Right lobe of liver (tissue), 6 donors: ENCODE data around the gene MFSD11. TPM values are rescaled to one million over a fixed set of nuclear protein-coding genes. Genes with fewer than 3 reads are reported as not detected.

ENCODE experiments used
- ATAC-seq, 4 donors: fragments of 200-7000 bp; cut with Tn5 transposase; one replicate each; pipeline ENCODE4 v1.9.1; 2020; ENCODE audit warnings: mild to moderate bottlenecking in 4 of 4, moderate library complexity in 4 of 4
- DNase-seq, 3 donors: peaks; one replicate each; pipeline ENCODE4 v3.0.0-alpha.2; 2020
- H3K27ac ChIP-seq, 3 donors: fragments of 200-600 bp; one replicate each; pipeline ENCODE4 v1.8.0; 2022
- H3K27me3 ChIP-seq, 2 donors: fragments of 200-600 bp; one replicate each; pipeline ENCODE4 v1.8.0; 2022
- H3K36me3 ChIP-seq, 4 donors: fragments of 200-600 bp; sonication (generic) in 1 of 4; one replicate each; pipeline versions ENCODE4 v1.5.1 to v1.8.0; 2017 to 2022; ENCODE audit warnings: control low read depth in 1 of 4
- H3K4me1 ChIP-seq, 4 donors: fragments of 200-600 bp; sonication (generic) in 1 of 4; one replicate each; pipeline versions ENCODE4 v1.5.1 to v1.8.0; 2017 to 2022; ENCODE audit warnings: control low read depth in 1 of 4
- H3K4me3 ChIP-seq, 3 donors: fragments of 200-600 bp; one replicate each; pipeline ENCODE4 v1.8.0; 2022
- H3K9me3 ChIP-seq, 4 donors: fragments of 200-600 bp; sonication (generic) in 1 of 4; one replicate each; pipeline versions ENCODE4 v1.5.1 to v1.8.0; 2017 to 2022; ENCODE audit warnings: control low read depth in 1 of 4
- CTCF ChIP-seq, 4 donors: fragments of 200-600 bp in 3 of 4; fragments of 450-650 bp in 1 of 4; IDR thresholded peaks; one replicate each; pipeline versions ENCODE4 v1.5.1 to v1.8.0; 2016 to 2022; ENCODE audit warnings: antibody characterized with exemption in 4 of 4, mild to moderate bottlenecking in 2 of 4
- POLR2A ChIP-seq: fragments of 450-650 bp; IDR thresholded peaks from one replicate; pipeline ENCODE4 v1.6.1; 2017; ENCODE audit warnings: antibody characterized with exemption, mild to moderate bottlenecking
- WGBS: methylation state at CpG from one replicate; pipeline ENCODE4 v1.1.6; 2018; ENCODE audit warnings: low coverage, low lambda C conversion rate; ENCODE audit not compliant: insufficient coverage; ENCODE audit errors: missing lambda C conversion rate; 5-methylcytosine and 5-hydroxymethylcytosine counted together
- intact Hi-C, 2 donors: fragments of 100-400 bp; cut with DNase I; formaldehyde crosslinking; loops; one replicate each; pipeline versions ENCODE4 v1.11.2 to v1.14.1; 2022
- total RNA-seq, 6 experiments: library from RNA; depleted of rRNA in 2 of 6; stranded (reverse); fragments of >200 nt in 2 of 6; fragmentation: NEBNext Ultra II Directional in 3 of 6; extraction: Animal tissue kit (Norgen Biotek cat#: 25700) in 3 of 6; gene quantifications; one replicate each; pipeline versions ENCODE4 v1.1.0 to v1.2.4, GENCODE V29; 2016 to 2023
- donor health status: DM: no; HTN: yes; CAD: no.
- donor health status: DM: no; HTN: no; CAD: no.
- donor health status: DM: no; HTN: no; CAD: no.
- donor health status: DM: no; HTN: yes; CAD: no.
- donor health status: DM: no; HTN: yes; CAD: no.

The MFSD11 gene
- total RNA-seq, 6 experiments from 2014 or later, result 8.5 to 16.3 (median 15.3) TPM

DNA sequence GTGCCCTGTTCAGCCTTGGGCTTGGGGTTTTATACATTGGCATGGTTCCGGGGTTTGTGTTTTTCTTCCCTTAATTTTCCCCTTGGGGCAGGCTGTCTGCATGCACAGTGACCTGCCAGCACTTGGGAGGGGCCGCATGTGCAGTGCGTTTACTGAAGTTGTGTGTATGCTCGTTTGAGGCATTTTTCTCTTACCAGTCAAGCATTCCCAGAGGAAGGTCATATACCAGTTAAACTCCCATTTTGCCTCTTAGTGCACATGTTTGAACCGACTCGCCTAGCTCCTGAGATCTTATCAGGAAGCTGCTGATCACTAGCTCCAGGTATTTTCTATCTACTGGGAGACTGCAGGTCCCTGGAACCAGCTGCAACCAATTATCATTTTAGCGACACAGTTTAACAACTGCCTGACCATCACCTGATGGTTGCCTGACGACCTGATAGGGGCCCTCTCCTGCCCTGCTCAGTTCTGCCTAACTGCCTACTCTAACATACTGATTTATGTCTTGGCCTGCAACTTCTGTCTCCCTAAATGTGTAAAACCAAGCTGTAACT, 51.4 kb downstream of the MFSD11 start:
- Histone ChIP-seq H3K9me3 (no peaks in the 10 kb centered on the region), H3K27ac (no peak overlapping the region), H3K36me3 (no peaks in the 10 kb centered on the region), H3K4me3 (no peak overlapping the region), H3K4me1 (no peaks in the 10 kb centered on the region), H3K27me3 (no peaks in the 10 kb centered on the region)
- WGBS, result 78% methylated on average over 6 of the region's 8 CpGs
- TF ChIP-seq POLR2A, result no peak
- TF ChIP-seq CTCF (IDR thresholded peaks at IDR 0.05), result no peak
- no peak for ATAC-seq
- intact Hi-C loops, result no loop called here
- DNase-seq, result no peak

DNA sequence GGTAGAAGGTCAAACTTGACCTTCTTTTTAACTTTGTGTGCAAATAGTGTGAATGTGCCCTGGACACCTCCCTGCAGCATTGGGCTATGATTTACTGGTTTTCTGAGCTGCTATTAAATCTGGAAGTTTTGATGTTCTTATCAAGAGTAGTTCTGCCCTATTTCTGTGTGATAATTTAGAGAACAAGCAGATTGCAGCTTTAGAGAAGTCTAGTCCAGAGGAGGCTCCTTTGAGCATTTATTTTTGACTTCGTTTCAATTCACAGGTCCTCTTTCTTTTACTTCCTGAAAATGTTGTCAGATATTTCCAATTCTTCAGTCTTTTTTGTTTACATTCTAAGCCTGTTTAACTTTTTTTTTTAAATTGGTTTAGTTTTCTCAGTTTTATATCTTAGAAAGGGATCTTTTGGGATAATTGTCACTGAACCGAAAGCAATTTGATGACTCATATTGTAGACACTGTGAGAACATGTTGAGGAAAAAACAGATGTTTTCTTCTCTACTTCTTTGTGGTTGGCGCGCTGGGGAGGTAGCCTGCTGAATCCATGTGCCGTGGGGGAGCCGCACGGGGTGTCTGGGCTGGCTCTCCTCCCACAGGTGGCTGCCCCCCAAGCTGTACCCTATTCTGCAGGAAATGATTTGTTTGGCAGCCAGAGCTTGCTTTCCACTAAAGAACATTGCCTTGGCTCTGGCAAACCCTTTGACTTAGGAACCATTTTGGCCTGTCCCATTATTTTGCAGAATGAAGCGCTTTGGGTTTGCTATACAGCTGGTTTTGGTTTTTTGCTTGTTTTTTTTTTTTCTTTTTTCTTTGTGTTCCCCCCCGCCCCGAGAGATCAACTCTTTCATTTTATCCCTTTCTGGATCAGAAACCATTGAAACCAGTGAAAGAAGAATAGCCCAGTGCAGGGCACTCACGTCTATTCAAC, 53.4 kb downstream of the MFSD11 start:
- DNase-seq (no peak), ATAC-seq (no peak)
- TF ChIP-seq CTCF (IDR thresholded peaks at IDR 0.05) (no peak), POLR2A (no peak)
- 59% methylated on average over 7 of the region's 11 CpGs for WGBS
- no peaks in the 10 kb centered on the region for H3K27me3 ChIP-seq
- H3K36me3 ChIP-seq, result no peaks in the 10 kb centered on the region
- H3K9me3 ChIP-seq, result no peaks in the 10 kb centered on the region
- no peak overlapping the region for H3K4me3 ChIP-seq
- intact Hi-C loops, result no loop called here
- no peak overlapping the region for H3K27ac ChIP-seq
- no peaks in the 10 kb centered on the region for H3K4me1 ChIP-seq

DNA sequence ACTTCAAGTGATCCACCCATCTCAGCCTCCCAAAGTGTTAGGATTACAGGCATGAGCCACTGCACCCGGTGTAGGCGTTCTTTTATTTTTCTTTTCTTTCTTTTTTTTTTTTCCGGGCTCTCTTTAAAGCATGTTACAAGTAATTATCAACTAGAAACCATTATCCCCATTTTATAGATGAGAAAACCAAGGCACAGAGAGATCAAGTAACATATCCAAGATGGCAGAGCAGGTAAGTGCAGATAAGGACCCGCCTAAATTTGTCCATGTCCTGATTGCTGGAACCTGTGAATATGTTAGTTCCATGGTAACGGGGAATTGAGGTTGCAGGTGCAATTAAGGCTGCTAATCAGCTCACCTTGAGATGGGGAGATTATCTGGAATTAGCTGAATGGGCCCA, 54.4 kb downstream of the MFSD11 start:
- DNase-seq (no peak), ATAC-seq (no peak)
- 96% methylated on average over 4 of the region's 5 CpGs for WGBS
- intact Hi-C loops, result no loop called here
- H3K4me3 ChIP-seq, result no peak overlapping the region
- H3K4me1 ChIP-seq, result no peaks in the 10 kb centered on the region
- H3K27ac ChIP-seq, result no peak overlapping the region
- no peaks in the 10 kb centered on the region for H3K27me3 ChIP-seq
- H3K9me3 ChIP-seq, result no peaks in the 10 kb centered on the region
- H3K36me3 ChIP-seq, result no peaks in the 10 kb centered on the region
- no peak for TF ChIP-seq POLR2A
- TF ChIP-seq CTCF (IDR thresholded peaks at IDR 0.05), result no peak

DNA sequence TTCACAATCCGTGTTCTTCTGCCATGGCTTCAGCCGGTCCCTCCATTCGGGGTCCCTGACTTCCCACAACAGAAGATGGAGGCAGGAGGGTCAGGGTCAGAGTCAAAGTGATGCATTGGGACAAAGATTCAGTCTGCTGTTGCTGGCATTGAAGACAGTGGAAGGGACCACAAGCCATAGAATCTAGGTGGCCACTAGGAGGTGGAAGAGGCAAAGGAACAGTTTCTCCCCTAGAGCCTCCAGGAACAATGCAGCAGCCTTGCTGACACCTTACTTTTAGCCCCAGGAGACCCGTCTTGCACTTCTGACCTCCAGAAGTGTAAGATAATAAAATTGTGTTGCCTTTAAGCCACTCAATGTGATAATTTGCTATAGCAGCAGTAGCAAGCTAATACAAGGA, 55.9 kb downstream of the MFSD11 start:
- TF ChIP-seq POLR2A, result no peak
- TF ChIP-seq CTCF (IDR thresholded peaks at IDR 0.05), result peak in 1 of 4 donors; percentile 17
- DNase-seq, result no peak
- ATAC-seq, result no peak
- Histone ChIP-seq H3K9me3 (no peaks in the 10 kb centered on the region), H3K4me3 (no peak overlapping the region), H3K27me3 (no peaks in the 10 kb centered on the region), H3K4me1 (no peaks in the 10 kb centered on the region), H3K36me3 (no peaks in the 10 kb centered on the region), H3K27ac (no peak overlapping the region)
- WGBS, result 75% methylated on average over 4 of the region's 4 CpGs
- intact Hi-C loops, result no loop called here
